H1 (cell line): Measurements from ENCODE around the gene IWS1. TPM values are rescaled to one million over a fixed set of nuclear protein-coding genes. Genes with fewer than 3 reads are reported as not detected.

ENCODE experiments used
- BCL11A ChIP-seq, 2 experiments: IDR thresholded peaks; one replicate each; pipeline ENCODE4 v1.6.1; 2011; ENCODE audit warnings: low read depth in 2 of 2, low read length in 2 of 2, mild to moderate bottlenecking in 2 of 2
- BRCA1 ChIP-seq: IDR thresholded peaks from 2 replicates; pipeline ENCODE4 v1.6.1; 2012; ENCODE audit warnings: low read depth, low read length, improper control_type of control experiment
- CHD7 ChIP-seq: fragments of 300-600 bp; sonication (generic); IDR thresholded peaks from 2 replicates; pipeline ENCODE4 v1.7.1; 2012; ENCODE audit warnings: low read length, moderate library complexity, mild to moderate bottlenecking, inconsistent platforms; ENCODE audit not compliant: insufficient replicate concordance
- HDAC2 ChIP-seq, 2 experiments: fragments of 300-600 bp in 1 of 2; sonication (generic) in 1 of 2; IDR thresholded peaks; 2 replicates each; pipeline ENCODE4 v1.6.1; 2011 to 2012; ENCODE audit warnings: low read depth in 2 of 2, low read length in 2 of 2, mild to moderate bottlenecking in 2 of 2, moderate library complexity in 2 of 2, borderline replicate concordance in 1 of 2, inconsistent platforms in 1 of 2
- KDM4A ChIP-seq: IDR thresholded peaks from one replicate; pipeline ENCODE4 v1.7.1; 2012; ENCODE audit warnings: low read depth, mild to moderate bottlenecking, moderate library complexity, low read length, inconsistent platforms; ENCODE audit not compliant: severe bottlenecking
- KDM5A ChIP-seq: fragments of 200-600 bp; IDR thresholded peaks from 2 replicates; pipeline ENCODE4 v1.7.1; 2012; ENCODE audit warnings: mild to moderate bottlenecking, low read length, inconsistent platforms, mixed read lengths
- NANOG ChIP-seq: IDR thresholded peaks from 2 replicates; pipeline ENCODE4 v1.6.1; 2011; ENCODE audit warnings: low read length, low read depth, mild to moderate bottlenecking, inconsistent platforms; ENCODE audit not compliant: insufficient read depth, poor library complexity, severe bottlenecking
- POU5F1 ChIP-seq: IDR thresholded peaks from 2 replicates; pipeline ENCODE4 v1.6.1; 2011; ENCODE audit warnings: low read depth, mild to moderate bottlenecking, low read length, moderate library complexity
- SIX5 ChIP-seq: IDR thresholded peaks from 2 replicates; pipeline ENCODE4 v1.6.1; 2011; ENCODE audit warnings: mild to moderate bottlenecking, low read depth, low read length
- SRF ChIP-seq: IDR thresholded peaks from 2 replicates; pipeline ENCODE4 v1.6.1; 2011; ENCODE audit warnings: mild to moderate bottlenecking, low read depth, low read length, moderate library complexity
- USF2 ChIP-seq: IDR thresholded peaks from 2 replicates; pipeline ENCODE4 v1.6.1; 2011; ENCODE audit warnings: low read length, improper control_type of control experiment
- polyA plus RNA-seq, 7 experiments: library from polyadenylated mRNA; depleted of rRNA in 3 of 7; stranded (reverse) in 5 of 7; unstranded in 2 of 7; fragments of >200 nt in 5 of 7; fragments of 200-250 nt in 2 of 7; gene quantifications; 1 replicate in 5 of 7; 2 replicates in 1 of 7; 4 replicates in 1 of 7; pipeline versions ENCODE4 v1.2.1 to v1.2.3, GENCODE V29; 2011 to 2013; ENCODE audit warnings: missing spikeins in 2 of 7, mixed read lengths in 2 of 7
- total RNA-seq: library from RNA; stranded (reverse); fragmentation: NEBNext Ultra II Directional; extraction: Animal tissue kit (Norgen Biotek cat#: 25700); gene quantifications from 2 replicates; pipeline ENCODE4 v1.2.1, GENCODE V29; 2021

IWS1 gene
- total and polyA plus RNA-seq, 2 of the 8 experiments (the other 6 are each of a cell fraction or from before 2014, with no cell fraction given): 18.4 to 64.8 TPM

GRCh38 chr2:127434515-127434914 lies 91.8 kb downstream of the IWS1 start (continued):
- no peak for TF ChIP-seq CHD7
- no peak for TF ChIP-seq BCL11A (IDR thresholded peaks at IDR 0.05; ENCODE audit: low read depth in 2 of 2, low read length in 2 of 2)
- no peak for TF ChIP-seq USF2
- TF ChIP-seq POU5F1: no peak
- no peak for TF ChIP-seq SRF
- TF ChIP-seq NANOG: no peak
- no peak for TF ChIP-seq SIX5
- no peak for TF ChIP-seq BRCA1
- no peak for TF ChIP-seq KDM5A
- no peak for TF ChIP-seq HDAC2 (IDR thresholded peaks at IDR 0.05; ENCODE audit: borderline replicate concordance in 1 of 2, low read depth in 2 of 2, low read length in 2 of 2)
- no peak for TF ChIP-seq KDM4A
